CD14-positive monocyte (primary cell): ENCODE data around the gene MED13L. TPM values are rescaled to one million over a fixed set of nuclear protein-coding genes. Genes with fewer than 3 reads are reported as not detected.

Source experiments
- DNase-seq, 3 donors: peaks; one replicate each; pipeline ENCODE4 v3.0.0-alpha.2; 2011 to 2022
- H2AFZ ChIP-seq: 2 replicates; pipeline ENCODE4 v1.6.0; 2012; ENCODE audit warnings: mild to moderate bottlenecking, low read depth, low read length, inconsistent platforms; ENCODE audit not compliant: insufficient read depth, poor library complexity, severe bottlenecking
- H3K27ac ChIP-seq, 2 donors: 1 replicate in 1 of 2; 2 replicates in 1 of 2; pipeline ENCODE4 v1.5.1; 2012 to 2013; ENCODE audit warnings: low read length in 2 of 2, control low read depth in 1 of 2, inconsistent platforms in 1 of 2, low read depth in 1 of 2, mild to moderate bottlenecking in 1 of 2
- H3K27me3 ChIP-seq, 2 donors: one replicate each; pipeline versions ENCODE4 v1.6.0 to v1.6.1; 2011 to 2013; ENCODE audit warnings: low read length in 2 of 2; ENCODE audit not compliant: control insufficient read depth in 2 of 2, insufficient read depth in 2 of 2
- H3K36me3 ChIP-seq, 2 donors: replicated peaks in 1 of 2; 1 replicate in 1 of 2; 2 replicates in 1 of 2; pipeline versions ENCODE4 v1.5.1 to v1.6.1; 2012 to 2013; ENCODE audit warnings: low read length in 2 of 2, control low read depth in 1 of 2, inconsistent platforms in 1 of 2, mild to moderate bottlenecking in 1 of 2; ENCODE audit not compliant: insufficient read depth in 2 of 2, control insufficient read depth in 1 of 2
- H3K4me1 ChIP-seq, 2 donors: 1 replicate in 1 of 2; 2 replicates in 1 of 2; pipeline versions ENCODE4 v1.5.1 to v1.6.1; 2012 to 2013; ENCODE audit warnings: low read length in 2 of 2, control low read depth in 1 of 2, inconsistent platforms in 1 of 2, mild to moderate bottlenecking in 1 of 2, moderate library complexity in 1 of 2; ENCODE audit not compliant: insufficient read depth in 2 of 2, control insufficient read depth in 1 of 2
- H3K4me2 ChIP-seq: replicated peaks from 2 replicates; pipeline ENCODE3; 2012; ENCODE audit warnings: low read length, moderate library complexity, mild to moderate bottlenecking; ENCODE audit not compliant: poor library complexity, severe bottlenecking; ENCODE audit errors: extremely low read depth
- H3K4me3 ChIP-seq, 3 experiments: fragments of 200-600 bp in 1 of 3; sonication (generic) in 1 of 3; replicated peaks in 1 of 3; 1 replicate in 2 of 3; 2 replicates in 1 of 3; pipeline ENCODE4 v1.5.1; 2011 to 2013; ENCODE audit warnings: low read length in 3 of 3, mild to moderate bottlenecking in 3 of 3, control low read depth in 2 of 3, low read depth in 2 of 3, inconsistent platforms in 1 of 3, moderate library complexity in 1 of 3
- H3K79me2 ChIP-seq: 2 replicates; pipeline ENCODE4 v1.6.0; 2012; ENCODE audit warnings: mild to moderate bottlenecking, control low read depth, inconsistent platforms, low read length, moderate library complexity; ENCODE audit not compliant: insufficient read depth
- H3K9ac ChIP-seq: 2 replicates; pipeline ENCODE4 v1.6.0; 2017; ENCODE audit warnings: low read length, mild to moderate bottlenecking; ENCODE audit not compliant: insufficient read depth, poor library complexity, severe bottlenecking
- H3K9me3 ChIP-seq, 2 donors: replicated peaks in 1 of 2; 1 replicate in 1 of 2; 2 replicates in 1 of 2; pipeline versions ENCODE4 v1.5.1 to v1.6.1; 2012 to 2013; ENCODE audit warnings: low read length in 2 of 2, control low read depth in 1 of 2; ENCODE audit not compliant: control insufficient read depth in 1 of 2, insufficient read depth in 1 of 2
- H4K20me1 ChIP-seq: 2 replicates; pipeline ENCODE4 v1.6.0; 2012; ENCODE audit warnings: mild to moderate bottlenecking, low read length, control low read depth, moderate library complexity; ENCODE audit not compliant: insufficient read depth
- H3K27ac Mint-ChIP-seq, 7 donors: one replicate each; pipeline ENCODE4 v1.8.0; 2020; ENCODE audit warnings: mild to moderate bottlenecking in 7 of 7, mixed read lengths in 7 of 7, moderate library complexity in 6 of 7, inconsistent platforms in 2 of 7
- H3K27me3 Mint-ChIP-seq, 3 donors: one replicate each; pipeline ENCODE4 v1.8.0; 2021 to 2022; ENCODE audit warnings: low read depth in 3 of 3, mild to moderate bottlenecking in 3 of 3, mixed read lengths in 3 of 3, moderate library complexity in 3 of 3, inconsistent platforms in 1 of 3
- H3K36me3 Mint-ChIP-seq, 2 donors: one replicate each; pipeline ENCODE4 v1.8.0; 2020; ENCODE audit warnings: mixed read lengths in 2 of 2, inconsistent platforms in 1 of 2, mild to moderate bottlenecking in 1 of 2
- H3K4me1 Mint-ChIP-seq: one replicate; pipeline ENCODE4 v1.8.0; 2020; ENCODE audit warnings: mild to moderate bottlenecking, mixed read lengths
- H3K4me3 Mint-ChIP-seq, 2 donors: one replicate each; pipeline ENCODE4 v1.8.0; 2020; ENCODE audit warnings: mild to moderate bottlenecking in 2 of 2, mixed read lengths in 2 of 2, moderate library complexity in 1 of 2
- H3K9me3 Mint-ChIP-seq, 7 donors: one replicate each; pipeline ENCODE4 v1.8.0; 2020 to 2022; ENCODE audit warnings: mixed read lengths in 7 of 7, mild to moderate bottlenecking in 6 of 7, moderate library complexity in 6 of 7, inconsistent platforms in 2 of 7
- WGBS: methylation state at CpG from one replicate; pipeline ENCODE4 v1.1.5; 2013; ENCODE audit warnings: missing lambda C conversion rate; ENCODE audit not compliant: insufficient coverage; 5-methylcytosine and 5-hydroxymethylcytosine counted together
- intact Hi-C, 2 donors: fragments of 100-400 bp; cut with micrococcal nuclease; formaldehyde crosslinking; loops; one replicate each; pipeline versions ENCODE4 v1.15.0 to v1.15.1; 2023
- polyA plus RNA-seq, 3 donors: library from polyadenylated mRNA; depleted of rRNA in 1 of 3; unstranded in 2 of 3; stranded (reverse) in 1 of 3; fragments of 300-500 nt in 2 of 3; fragments of >200 nt in 1 of 3; fragmentation: Illumina TruSeq in 2 of 3; gene quantifications; 1 replicate in 2 of 3; 2 replicates in 1 of 3; pipeline ENCODE4 v1.2.3, GENCODE V29; 2012 to 2021
- TF ChIP-seq, protein P1 (sequence below): fragments of 200-600 bp; IDR thresholded peaks from one replicate; pipeline ENCODE4 v1.8.0; 2022; ENCODE audit warnings: antibody characterized with exemption, mild to moderate bottlenecking

MED13L gene
- polyA plus RNA-seq, 3 donors = 4.4 to 42.0 (median 7.5) TPM

DNA sequence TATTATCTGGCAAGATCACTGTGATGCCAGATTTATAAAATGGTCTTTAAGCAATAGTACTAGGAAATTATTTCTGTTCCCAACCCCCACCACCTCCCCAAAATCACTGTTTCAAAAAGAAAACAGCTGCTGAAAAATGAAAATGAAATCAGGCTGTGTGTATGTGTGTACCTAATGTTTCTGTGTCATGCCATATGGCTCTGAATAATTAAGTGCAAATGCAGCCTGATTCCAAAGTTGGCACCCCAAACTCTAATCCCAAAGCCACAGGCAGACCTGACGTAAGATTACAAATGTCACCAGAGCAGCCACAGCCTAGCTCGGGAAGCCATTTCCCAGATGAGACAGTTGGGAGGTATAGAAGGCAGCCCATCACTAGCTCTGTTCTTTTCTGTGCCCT lies 175.5 kb downstream of the MED13L start:
- Histone ChIP-seq H3K27ac (peak overlapping the region in 1 of 2 donors; percentile 36), H3K27me3 (no peaks in the 10 kb centered on the region), H2AFZ (no peak overlapping the region), H3K79me2 (peaks cover 100% of the 10 kb centered on the region), H4K20me1 (peaks cover 99% of the 10 kb centered on the region), H3K9ac (no peak overlapping the region), H3K36me3 (peaks cover 8 to 22% of the 10 kb centered on the region in 2 donors), H3K9me3 (no peaks in the 10 kb centered on the region), H3K4me1 (peaks cover 7 to 14% of the 10 kb centered on the region in 2 donors), H3K4me2 (no peak overlapping the region), H3K4me3 (no peak overlapping the region)
- TF ChIP-seq, protein P1, sequence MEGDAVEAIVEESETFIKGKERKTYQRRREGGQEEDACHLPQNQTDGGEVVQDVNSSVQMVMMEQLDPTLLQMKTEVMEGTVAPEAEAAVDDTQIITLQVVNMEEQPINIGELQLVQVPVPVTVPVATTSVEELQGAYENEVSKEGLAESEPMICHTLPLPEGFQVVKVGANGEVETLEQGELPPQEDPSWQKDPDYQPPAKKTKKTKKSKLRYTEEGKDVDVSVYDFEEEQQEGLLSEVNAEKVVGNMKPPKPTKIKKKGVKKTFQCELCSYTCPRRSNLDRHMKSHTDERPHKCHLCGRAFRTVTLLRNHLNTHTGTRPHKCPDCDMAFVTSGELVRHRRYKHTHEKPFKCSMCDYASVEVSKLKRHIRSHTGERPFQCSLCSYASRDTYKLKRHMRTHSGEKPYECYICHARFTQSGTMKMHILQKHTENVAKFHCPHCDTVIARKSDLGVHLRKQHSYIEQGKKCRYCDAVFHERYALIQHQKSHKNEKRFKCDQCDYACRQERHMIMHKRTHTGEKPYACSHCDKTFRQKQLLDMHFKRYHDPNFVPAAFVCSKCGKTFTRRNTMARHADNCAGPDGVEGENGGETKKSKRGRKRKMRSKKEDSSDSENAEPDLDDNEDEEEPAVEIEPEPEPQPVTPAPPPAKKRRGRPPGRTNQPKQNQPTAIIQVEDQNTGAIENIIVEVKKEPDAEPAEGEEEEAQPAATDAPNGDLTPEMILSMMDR = no peak
- no peaks in the 10 kb centered on the region for H3K9me3 Mint-ChIP-seq
- no peak overlapping the region for H3K4me3 Mint-ChIP-seq
- H3K36me3 Mint-ChIP-seq = peaks cover 11 to 18% of the 10 kb centered on the region in 2 donors
- no peaks in the 10 kb centered on the region for H3K27me3 Mint-ChIP-seq
- intact Hi-C loops = no loop called here
- H3K4me1 Mint-ChIP-seq = peaks cover 17% of the 10 kb centered on the region
- WGBS = no CpG with 5 or more reads among the region's 2 CpGs
- H3K27ac Mint-ChIP-seq = peak overlapping the region in 3 of 7 donors; percentile 50 to 68 (median 66)
- DNase-seq = no peak

DNA sequence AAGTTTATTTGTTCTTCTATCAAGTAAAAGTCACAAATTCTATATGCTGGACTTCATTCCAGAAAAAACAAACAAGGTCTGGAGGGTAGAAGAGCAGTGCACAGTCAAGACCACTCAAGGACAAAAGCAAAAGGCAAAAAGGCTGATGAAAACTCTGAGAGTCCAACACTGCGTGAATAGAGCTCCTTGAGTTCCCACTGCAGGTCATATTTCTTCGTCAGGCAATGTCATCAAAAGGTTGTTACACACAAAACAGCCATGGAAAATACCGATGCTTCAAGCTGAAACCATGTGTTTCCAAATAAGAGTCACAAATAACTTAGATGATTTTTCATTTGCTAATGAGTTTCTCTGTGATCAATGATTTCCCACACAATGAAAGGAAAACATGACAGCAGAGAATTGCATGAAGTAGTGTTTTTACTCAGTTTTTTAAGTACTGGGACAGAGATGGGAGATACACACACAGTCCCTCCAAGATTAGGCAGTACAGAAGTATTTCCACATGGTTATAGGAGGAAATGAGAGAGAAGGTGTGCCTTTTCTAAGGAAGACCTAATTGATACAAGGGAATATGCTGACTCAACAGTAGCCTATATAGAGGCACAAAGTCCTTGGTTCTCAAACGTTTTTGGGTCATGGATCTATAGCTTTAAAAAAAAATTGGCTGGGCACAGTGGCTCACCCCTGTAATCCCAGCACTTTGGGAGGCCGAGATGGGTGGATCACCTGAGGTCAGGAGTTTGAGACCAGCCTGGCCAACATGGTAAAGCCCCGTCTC lies 177.7 kb downstream of the MED13L start:
- Mint-ChIP-seq H3K4me1 (peaks cover 17% of the 10 kb centered on the region), H3K4me3 (no peak overlapping the region), H3K27ac (peak overlapping the region in 1 of 7 donors; percentile 13), H3K27me3 (no peaks in the 10 kb centered on the region), H3K36me3 (peaks cover 7 to 21% of the 10 kb centered on the region in 2 donors), H3K9me3 (no peaks in the 10 kb centered on the region)
- peaks cover 98% of the 10 kb centered on the region for H4K20me1 ChIP-seq
- no peak overlapping the region for H3K9ac ChIP-seq
- no peaks in the 10 kb centered on the region for H3K9me3 ChIP-seq
- 100% methylated on average over 3 of the region's 6 CpGs for WGBS
- H3K27me3 ChIP-seq = no peaks in the 10 kb centered on the region
- DNase-seq = no peak
- H3K36me3 ChIP-seq = peaks cover 5 to 14% of the 10 kb centered on the region in 2 donors
- no peak overlapping the region for H2AFZ ChIP-seq
- TF ChIP-seq, protein P1 = no peak
- peak overlapping the region in 1 of 2 donors; percentile 22 for H3K27ac ChIP-seq
- H3K4me1 ChIP-seq = peaks cover 8 to 14% of the 10 kb centered on the region in 2 donors
- no peak overlapping the region for H3K4me3 ChIP-seq
- no peak overlapping the region for H3K4me2 ChIP-seq
- intact Hi-C loops = no loop called here
- peaks cover 99% of the 10 kb centered on the region for H3K79me2 ChIP-seq
